Tibial nerve (tissue), 3 donors: ENCODE results near the gene BCAS3.

Experiments
- CTCF ChIP-seq, 5 experiments: fragments of 200-600 bp in 3 of 5; fragments of 450-650 bp in 2 of 5; sonication (generic) in 3 of 5; IDR thresholded peaks; one replicate each; pipeline ENCODE4 v1.5.1; 2016 to 2019; ENCODE audit warnings: antibody characterized with exemption in 5 of 5, mild to moderate bottlenecking in 3 of 5, moderate library complexity in 2 of 5
- POLR2A ChIP-seq, 2 donors: fragments of 450-650 bp; IDR thresholded peaks; one replicate each; pipeline ENCODE4 v1.6.1; 2017; ENCODE audit warnings: antibody characterized with exemption in 2 of 2, mild to moderate bottlenecking in 2 of 2, moderate library complexity in 2 of 2

- TF ChIP-seq POLR2A (IDR thresholded peaks at IDR 0.05) (no peak), CTCF (IDR thresholded peaks at IDR 0.05) (no peak)
Observed at GRCh38 chr17:60910415-60910814, 232.8 kb downstream of the BCAS3 start.
